Adipose tissue (tissue), 3 donors: ENCODE results near the gene AMMECR1L. TPM values are rescaled to one million over a fixed set of nuclear protein-coding genes. Genes with fewer than 3 reads are reported as not detected.

Source experiments
- polyA plus RNA-seq, 3 donors: library from polyadenylated mRNA; stranded (reverse); fragments of 200-250 nt; gene quantifications; one replicate each; pipeline ENCODE4 v1.2.3, GENCODE V29; 2013
- donor health status: healthy with polysubstance abuse.
- donor health status: Bipolar disorder and iron deficiency.
- donor health status: healthy.

The AMMECR1L gene
- polyA plus RNA-seq, 3 donors: 5.7 to 15.4 (median 9.9) TPM

Other genes starting within 250 kb of the AMMECR1L start
- gene GPR17, start 239.8 kb downstream of the AMMECR1L start, polyA plus RNA-seq: 1 to 10 TPM in 2 of 3 donors, under 1 TPM in 1; 0.10 to 2.4 (median 1.8) TPM
- gene LIMS2, start 210.4 kb downstream of the AMMECR1L start, polyA plus RNA-seq: 100 to 1,000 TPM in 1 of 3 donors, 10 to 100 TPM in 1, 1 to 10 TPM in 1; 8.5 to 282 (median 64.9) TPM
- 1 to 10 TPM; 2.8 to 4.8 (median 3.6) TPM for gene SFT2D3, start 184.5 kb downstream of the AMMECR1L start, polyA plus RNA-seq
- gene WDR33, start 74.8 kb downstream of the AMMECR1L start, polyA plus RNA-seq: 10 to 100 TPM in 2 of 3 donors, 1 to 10 TPM in 1; 9.3 to 12.4 (median 11.0) TPM
- 10 to 100 TPM in 1 of 3 donors, 1 to 10 TPM in 2; 5.6 to 14.7 (median 8.1) TPM for gene POLR2D, start 27.8 kb downstream of the AMMECR1L start, polyA plus RNA-seq
- gene SAP130, start 142.1 kb upstream of the AMMECR1L start, polyA plus RNA-seq: 1 to 10 TPM; 5.5 to 6.7 (median 6.2) TPM
- 10 to 100 TPM in 1 of 3 donors, 1 to 10 TPM in 2; 5.3 to 10.1 (median 9.8) TPM for gene UGGT1, start 205.2 kb upstream of the AMMECR1L start, polyA plus RNA-seq